HEK293 (cell line): ENCODE results near the gene FTO.

ENCODE experiments used
- ZNF629 ChIP-seq: fragments of 450-650 bp; formaldehyde crosslinking; IDR thresholded peaks from 2 replicates; pipeline ENCODE4 v1.5.1; 2017; ENCODE audit warnings: missing biosample characterization, missing genetic modification characterization
- TF ChIP-seq, protein P1 (sequence below): fragments of 450-650 bp; formaldehyde crosslinking; IDR thresholded peaks from 2 replicates; pipeline ENCODE4 v1.5.1; 2016; ENCODE audit warnings: missing biosample characterization, missing genetic modification characterization
- TF ChIP-seq, protein P2 (sequence below): fragments of 450-650 bp; formaldehyde crosslinking; IDR thresholded peaks from 2 replicates; pipeline ENCODE4 v1.5.1; 2016; ENCODE audit warnings: missing biosample characterization, missing genetic modification characterization

- TF ChIP-seq ZNF629 (tag by site-specific recombination) = no peak
- TF ChIP-seq, protein P1, sequence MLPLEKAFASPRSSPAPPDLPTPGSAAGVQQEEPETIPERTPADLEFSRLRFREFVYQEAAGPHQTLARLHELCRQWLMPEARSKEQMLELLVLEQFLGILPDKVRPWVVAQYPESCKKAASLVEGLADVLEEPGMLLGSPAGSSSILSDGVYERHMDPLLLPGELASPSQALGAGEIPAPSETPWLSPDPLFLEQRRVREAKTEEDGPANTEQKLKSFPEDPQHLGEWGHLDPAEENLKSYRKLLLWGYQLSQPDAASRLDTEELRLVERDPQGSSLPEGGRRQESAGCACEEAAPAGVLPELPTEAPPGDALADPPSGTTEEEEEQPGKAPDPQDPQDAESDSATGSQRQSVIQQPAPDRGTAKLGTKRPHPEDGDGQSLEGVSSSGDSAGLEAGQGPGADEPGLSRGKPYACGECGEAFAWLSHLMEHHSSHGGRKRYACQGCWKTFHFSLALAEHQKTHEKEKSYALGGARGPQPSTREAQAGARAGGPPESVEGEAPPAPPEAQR (tag by site-specific recombination) = no peak
- TF ChIP-seq, protein P2, sequence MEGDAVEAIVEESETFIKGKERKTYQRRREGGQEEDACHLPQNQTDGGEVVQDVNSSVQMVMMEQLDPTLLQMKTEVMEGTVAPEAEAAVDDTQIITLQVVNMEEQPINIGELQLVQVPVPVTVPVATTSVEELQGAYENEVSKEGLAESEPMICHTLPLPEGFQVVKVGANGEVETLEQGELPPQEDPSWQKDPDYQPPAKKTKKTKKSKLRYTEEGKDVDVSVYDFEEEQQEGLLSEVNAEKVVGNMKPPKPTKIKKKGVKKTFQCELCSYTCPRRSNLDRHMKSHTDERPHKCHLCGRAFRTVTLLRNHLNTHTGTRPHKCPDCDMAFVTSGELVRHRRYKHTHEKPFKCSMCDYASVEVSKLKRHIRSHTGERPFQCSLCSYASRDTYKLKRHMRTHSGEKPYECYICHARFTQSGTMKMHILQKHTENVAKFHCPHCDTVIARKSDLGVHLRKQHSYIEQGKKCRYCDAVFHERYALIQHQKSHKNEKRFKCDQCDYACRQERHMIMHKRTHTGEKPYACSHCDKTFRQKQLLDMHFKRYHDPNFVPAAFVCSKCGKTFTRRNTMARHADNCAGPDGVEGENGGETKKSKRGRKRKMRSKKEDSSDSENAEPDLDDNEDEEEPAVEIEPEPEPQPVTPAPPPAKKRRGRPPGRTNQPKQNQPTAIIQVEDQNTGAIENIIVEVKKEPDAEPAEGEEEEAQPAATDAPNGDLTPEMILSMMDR = no peak
Measured at GRCh38 chr16:53822936-53823529, 119.1 kb downstream of the FTO start.
